H1 (cell line): ENCODE measurements around the gene USP7. TPM values are rescaled to one million over a fixed set of nuclear protein-coding genes. Genes with fewer than 3 reads are reported as not detected.

Source experiments
- CTCF ChIA-PET: fragments of 300-600 bp; sonication (Branson Sonifier 250); formaldehyde crosslinking; loops from one replicate; lab custom pipeline; 2021; ENCODE audit not compliant: partially characterized antibody; lab: Charles Lee
- POLR2A ChIA-PET: fragments of 300-600 bp; sonication (Branson Sonifier 250); formaldehyde crosslinking; loops from one replicate; lab custom pipeline; 2021; ENCODE audit warnings: inconsistent platforms; ENCODE audit not compliant: partially characterized antibody; lab: Charles Lee
- DNase-seq, 2 experiments: peaks; one replicate each; pipeline versions ENCODE4 v3.0.0 to v3.0.0-alpha.2; 2010 to 2022; ENCODE audit warnings: low spot score in 2 of 2, low read depth in 1 of 2, mixed read lengths in 1 of 2
- FAIRE-seq: peaks from 2 replicates; lab custom pipeline; 2011; peaks lifted over from hg19 to GRCh38; lab: Jason Lieb, UNC
- H2AFZ ChIP-seq: 2 replicates; pipeline ENCODE4 v1.8.1; 2012; ENCODE audit warnings: low read length, inconsistent platforms
- H2AK5ac ChIP-seq: 2 replicates; pipeline ENCODE4 v1.6.1; 2013; ENCODE audit warnings: low read depth, low read length
- H2BK120ac ChIP-seq: replicated peaks from 2 replicates; pipeline ENCODE3; 2013; ENCODE audit warnings: low read depth, low read length, inconsistent platforms
- H2BK12ac ChIP-seq: 2 replicates; pipeline ENCODE4 v1.6.1; 2013; ENCODE audit warnings: low read depth, low read length
- H2BK15ac ChIP-seq: 2 replicates; pipeline ENCODE4 v1.6.1; 2013; ENCODE audit warnings: low read length
- H2BK20ac ChIP-seq: 2 replicates; pipeline ENCODE4 v1.6.1; 2013; ENCODE audit warnings: low read length
- H2BK5ac ChIP-seq: 2 replicates; pipeline ENCODE4 v1.6.1; 2013; ENCODE audit warnings: low read depth, low read length
- H3K14ac ChIP-seq: 2 replicates; pipeline ENCODE4 v1.6.1; 2013; ENCODE audit warnings: inconsistent platforms; ENCODE audit not compliant: insufficient read length
- H3K18ac ChIP-seq: 2 replicates; pipeline ENCODE4 v1.6.1; 2013; ENCODE audit warnings: low read length; ENCODE audit errors: extremely low read depth
- H3K23ac ChIP-seq: 2 replicates; pipeline ENCODE4 v1.6.1; 2013; ENCODE audit warnings: inconsistent platforms; ENCODE audit not compliant: insufficient read length
- H3K23me2 ChIP-seq: 2 replicates; pipeline ENCODE4 v1.6.1; 2013; ENCODE audit warnings: low read depth, low read length
- H3K27ac ChIP-seq: 2 replicates; pipeline ENCODE4 v1.6.1; 2011; ENCODE audit warnings: low read depth, low read length, inconsistent platforms
- H3K27me3 ChIP-seq, 4 experiments: replicated peaks in 1 of 4; 1 replicate in 1 of 4; 2 replicates in 3 of 4; pipeline versions ENCODE4 v1.6.1 to v1.8.1; 2011 to 2013; ENCODE audit warnings: low read length in 3 of 4, mild to moderate bottlenecking in 3 of 4, inconsistent platforms in 2 of 4, mixed read lengths in 2 of 4, moderate library complexity in 1 of 4; ENCODE audit not compliant: control insufficient read depth in 3 of 4, insufficient read depth in 3 of 4; ENCODE audit errors: extremely low read depth in 1 of 4
- H3K36me3 ChIP-seq, 4 experiments: 2 replicates each; pipeline versions ENCODE4 v1.6.1 to v1.8.1; 2011 to 2013; ENCODE audit warnings: mild to moderate bottlenecking in 4 of 4, low read length in 3 of 4, moderate library complexity in 2 of 4, control low read depth in 1 of 4, inconsistent platforms in 1 of 4; ENCODE audit not compliant: insufficient read depth in 4 of 4, control insufficient read depth in 2 of 4
- H3K4ac ChIP-seq: replicated peaks from 2 replicates; pipeline ENCODE3; 2013; ENCODE audit warnings: low read length, low read depth, mixed read lengths, inconsistent platforms; ENCODE audit not compliant: insufficient read length
- H3K4me1 ChIP-seq, 4 experiments: replicated peaks in 1 of 4; 1 replicate in 1 of 4; 2 replicates in 3 of 4; pipeline versions ENCODE4 v1.6.1 to v1.8.1; 2011 to 2013; ENCODE audit warnings: low read length in 3 of 4, inconsistent platforms in 2 of 4, mixed read lengths in 1 of 4; ENCODE audit not compliant: insufficient read depth in 4 of 4, control insufficient read depth in 3 of 4
- H3K4me2 ChIP-seq, 2 experiments: 2 replicates each; pipeline versions ENCODE4 v1.6.1 to v1.8.1; 2011 to 2013; ENCODE audit warnings: low read depth in 2 of 2, low read length in 2 of 2, control low read depth in 1 of 2, inconsistent platforms in 1 of 2, mild to moderate bottlenecking in 1 of 2; ENCODE audit not compliant: insufficient read depth in 1 of 2
- H3K4me3 ChIP-seq, 4 experiments: fragments of 200-600, 300-600 bp in 1 of 4; sonication (generic), shearing (Covaris generic), sonication (Bioruptor Twin) in 1 of 4; 2 replicates each; pipeline versions ENCODE4 v1.5.1 to v1.8.1; 2011 to 2016; ENCODE audit warnings: low read length in 4 of 4, low read depth in 3 of 4, control low read depth in 2 of 4, inconsistent platforms in 2 of 4, mild to moderate bottlenecking in 2 of 4, mixed read lengths in 1 of 4, moderate library complexity in 1 of 4; ENCODE audit not compliant: insufficient read depth in 2 of 4; ENCODE audit errors: extremely low read depth in 1 of 4
- H3K56ac ChIP-seq: replicated peaks from 2 replicates; pipeline ENCODE3; 2013; ENCODE audit warnings: low read depth, mild to moderate bottlenecking, mixed read lengths, low read length, inconsistent platforms; ENCODE audit not compliant: insufficient read length
- H3K79me1 ChIP-seq: 2 replicates; pipeline ENCODE4 v1.6.1; 2013; ENCODE audit warnings: low read depth, low read length, control low read depth
- H3K79me2 ChIP-seq, 2 experiments: 2 replicates each; pipeline versions ENCODE4 v1.6.1 to v1.8.1; 2012 to 2013; ENCODE audit warnings: low read length in 2 of 2, mild to moderate bottlenecking in 2 of 2, inconsistent platforms in 1 of 2; ENCODE audit not compliant: insufficient read depth in 2 of 2, control insufficient read depth in 1 of 2
- H3K9ac ChIP-seq, 4 experiments: replicated peaks in 1 of 4; 1 replicate in 1 of 4; 2 replicates in 3 of 4; pipeline versions ENCODE4 v1.6.1 to v1.8.1; 2011 to 2013; ENCODE audit warnings: low read depth in 3 of 4, low read length in 3 of 4, control low read depth in 2 of 4, mild to moderate bottlenecking in 2 of 4, moderate library complexity in 2 of 4, inconsistent platforms in 1 of 4; ENCODE audit errors: extremely low read depth in 1 of 4
- H3K9me3 ChIP-seq, 2 experiments: 2 replicates each; pipeline versions ENCODE4 v1.6.1 to v1.8.1; 2012 to 2013; ENCODE audit warnings: mild to moderate bottlenecking in 2 of 2, moderate library complexity in 2 of 2, control low read depth in 1 of 2, inconsistent platforms in 1 of 2, low read depth in 1 of 2, low read length in 1 of 2, mixed read lengths in 1 of 2; ENCODE audit not compliant: insufficient read depth in 2 of 2
- H4K20me1 ChIP-seq, 2 experiments: replicated peaks in 1 of 2; 2 replicates each; pipeline versions ENCODE3 to v1.8.1; 2011 to 2013; ENCODE audit warnings: inconsistent platforms in 2 of 2, low read length in 2 of 2, mild to moderate bottlenecking in 1 of 2; ENCODE audit not compliant: insufficient read depth in 2 of 2, control insufficient read depth in 1 of 2
- H4K5ac ChIP-seq: 2 replicates; pipeline ENCODE4 v1.6.1; 2013; ENCODE audit warnings: low read length, low read depth, mixed read lengths, inconsistent platforms; ENCODE audit not compliant: insufficient read length
- H4K8ac ChIP-seq: 2 replicates; pipeline ENCODE4 v1.8.0; 2013; ENCODE audit warnings: mild to moderate bottlenecking, moderate library complexity, low read length, inconsistent platforms; ENCODE audit not compliant: insufficient read depth; ENCODE audit errors: extremely low read depth
- H4K91ac ChIP-seq: replicated peaks from 2 replicates; pipeline ENCODE3; 2013; ENCODE audit warnings: low read length, mixed read lengths, inconsistent platforms; ENCODE audit not compliant: insufficient read length
- CTBP2 ChIP-seq: IDR thresholded peaks from 2 replicates; pipeline ENCODE4 v1.7.0; 2011; ENCODE audit warnings: borderline replicate concordance, mild to moderate bottlenecking, moderate library complexity, mixed read lengths, low read length; ENCODE audit not compliant: insufficient read depth, insufficient read length
- GTF2F1 ChIP-seq: IDR thresholded peaks from 2 replicates; pipeline ENCODE4 v1.6.1; 2012; ENCODE audit warnings: low read depth, low read length, improper control_type of control experiment, borderline replicate concordance
- POLR2AphosphoS5 ChIP-seq: IDR thresholded peaks from 2 replicates; pipeline ENCODE4 v1.6.1; 2011; ENCODE audit warnings: low read depth, low read length
- SIN3A ChIP-seq, 2 experiments: IDR thresholded peaks in 1 of 2; conservative IDR thresholded peaks in 1 of 2; 2 replicates each; pipeline ENCODE4 v1.6.1; 2011 to 2012; ENCODE audit warnings: low read length in 2 of 2, improper control_type of control experiment in 1 of 2, low read depth in 1 of 2, mild to moderate bottlenecking in 1 of 2
- WGBS, 2 experiments: shearing (Covaris generic) in 1 of 2; methylation state at CpG; one replicate each; pipeline versions ENCODE4 v1.1.6 to v1.1.7; 2013 to 2015; ENCODE audit warnings: low lambda C conversion rate in 2 of 2, mixed read lengths in 2 of 2, inconsistent platforms in 1 of 2, low coverage in 1 of 2, missing lambda C conversion rate in 1 of 2; ENCODE audit not compliant: insufficient replicate concordance in 2 of 2, insufficient coverage in 1 of 2, insufficient read length in 1 of 2; ENCODE audit errors: extremely low coverage in 1 of 2, missing lambda C conversion rate in 1 of 2; 5-methylcytosine and 5-hydroxymethylcytosine counted together
- polyA plus RNA-seq, 7 experiments: library from polyadenylated mRNA; depleted of rRNA in 3 of 7; stranded (reverse) in 5 of 7; unstranded in 2 of 7; fragments of >200 nt in 5 of 7; fragments of 200-250 nt in 2 of 7; gene quantifications; 1 replicate in 5 of 7; 2 replicates in 1 of 7; 4 replicates in 1 of 7; pipeline versions ENCODE4 v1.2.1 to v1.2.3, GENCODE V29; 2011 to 2013; ENCODE audit warnings: missing spikeins in 2 of 7, mixed read lengths in 2 of 7
- total RNA-seq: library from RNA; stranded (reverse); fragmentation: NEBNext Ultra II Directional; extraction: Animal tissue kit (Norgen Biotek cat#: 25700); gene quantifications from 2 replicates; pipeline ENCODE4 v1.2.1, GENCODE V29; 2021

USP7 gene
- total and polyA plus RNA-seq, 2 of the 8 experiments (the other 6 are each of a cell fraction or from before 2014, with no cell fraction given): 21.3 to 211 TPM

DNA sequence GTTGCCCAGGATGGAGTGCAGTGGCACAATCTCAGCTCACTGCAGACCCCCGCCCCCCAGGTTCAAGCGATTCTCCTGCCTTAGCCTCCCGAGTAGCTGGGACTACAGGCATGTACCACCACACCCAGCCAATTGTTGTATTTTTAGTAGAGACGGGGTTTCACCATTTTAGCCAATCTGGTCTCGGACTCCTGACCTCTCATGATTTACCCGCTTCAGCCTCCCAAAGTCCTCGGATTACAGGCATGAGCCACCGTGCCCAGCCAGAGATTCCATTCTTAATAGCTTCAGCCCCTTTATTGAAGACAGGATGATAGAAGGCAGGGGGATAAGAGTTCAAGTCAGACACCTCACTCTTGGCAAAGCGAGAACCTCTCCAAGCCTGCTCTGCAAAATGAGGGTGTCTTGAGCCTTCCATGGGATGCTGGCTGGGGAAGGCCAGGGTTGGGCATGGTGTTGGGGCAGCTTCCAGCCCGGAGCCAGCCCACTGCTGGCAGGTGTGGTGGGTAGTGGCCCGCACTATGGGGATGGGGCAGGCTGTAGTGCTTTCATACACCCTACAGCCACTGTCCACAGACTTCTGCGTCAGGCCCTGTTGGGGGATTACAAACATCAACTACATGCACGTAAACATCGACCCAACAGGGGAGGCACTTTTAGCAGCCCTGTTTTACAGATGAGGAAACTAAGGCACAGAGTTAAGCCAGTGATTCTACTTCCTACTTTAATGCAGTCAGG lies 98.4 kb downstream of the USP7 start:
- H3K9me3 ChIP-seq: no peaks in the 10 kb centered on the region
- TF ChIP-seq CTBP2: no peak
- no peak for TF ChIP-seq GTF2F1
- no peak for TF ChIP-seq SIN3A (conservative IDR thresholded peaks at IDR 0.05 in 1 of 2, IDR thresholded peaks at IDR 0.05 in 1 of 2; ENCODE audit: low read depth in 1 of 2, low read length in 2 of 2)
- TF ChIP-seq POLR2AphosphoS5: peak; percentile 19; the same call in 1 of the 2 replicates
- peaks cover 0 to 15% (median 4%) of the 10 kb centered on the region in 4 experiments; a peak in 4 of 8 replicates for H3K36me3 ChIP-seq
- peak overlapping the region; percentile 47 for H4K5ac ChIP-seq
- H4K20me1 ChIP-seq: peaks cover 32 to 50% of the 10 kb centered on the region in 2 experiments
- WGBS, 2 experiments: 80% methylated on average over 14 of the region's 14 CpGs; no CpG with 5 or more reads in 1 of the 2 experiments
- H2BK20ac ChIP-seq: 0 out of 2 replicates have a peak overlapping the region, but pooled peaks have one; percentile 32
- POLR2A ChIA-PET: interaction anchor here (0.9 to 29.1 kb wide), 10 partner anchors 7 to 226 kb away, joined by 3 to 456 read pairs (median 6); partner anchors contain the start of genes CARHSP1, HAPSTR1, LITAFD and PMM2
- peak overlapping the region; percentile 58 to 99 for H3K4me2 ChIP-seq
- peak overlapping the region; percentile 47 for H2BK120ac ChIP-seq
- no peak for FAIRE-seq
- no peak overlapping the region for H3K56ac ChIP-seq
- H2BK12ac ChIP-seq: peak overlapping the region; percentile 92
- no peak overlapping the region for H2AFZ ChIP-seq
- H3K9ac ChIP-seq: no peak overlapping the region; a peak in 1 of 7 replicates
- peaks cover 47 to 75% of the 10 kb centered on the region in 2 experiments for H3K79me2 ChIP-seq
- no peak for DNase-seq
- H3K27ac ChIP-seq: no peak overlapping the region
- H3K4me1 ChIP-seq: peaks cover 22 to 47% (median 35%) of the 10 kb centered on the region in 4 experiments
- H3K27me3 ChIP-seq: no peaks in the 10 kb centered on the region
- H4K8ac ChIP-seq: no peak overlapping the region
- peak overlapping the region; percentile 94 for H3K4ac ChIP-seq
- H2AK5ac ChIP-seq: peak overlapping the region; percentile 86; the same call in 1 of the 2 replicates
- H2BK15ac ChIP-seq: peak overlapping the region; percentile 83; the same call in 1 of the 2 replicates
- H3K18ac ChIP-seq: peak overlapping the region; percentile 60
- H3K79me1 ChIP-seq: peaks cover 27% of the 10 kb centered on the region
- H3K23me2 ChIP-seq: peaks cover 23% of the 10 kb centered on the region
- CTCF ChIA-PET: interaction anchor here (1.0 to 10.5 kb wide), 6 partner anchors 9 to 185 kb away, joined by 3 to 90 read pairs (median 11); no protein-coding TSS in a partner anchor
- H3K23ac ChIP-seq: no peak overlapping the region
- H4K91ac ChIP-seq: peak overlapping the region; percentile 61
- peak overlapping the region; percentile 94; the same call in 1 of the 2 replicates for H2BK5ac ChIP-seq
- H3K4me3 ChIP-seq: peak overlapping the region in 2 of 4 experiments; percentile 15 to 74; a peak in 4 of 8 replicates
- peak overlapping the region; percentile 37 for H3K14ac ChIP-seq
